WERI-Rb-1 (cell line): Measurements from ENCODE around the gene IL15RA.

Experiments used
- DNase-seq: peaks from one replicate; pipeline ENCODE4 v3.0.0-alpha.2; 2020
- H3K27ac ChIP-seq: fragments of 250-450 bp; sonication (Bioruptor Pico); 2 replicates; pipeline ENCODE4 v1.5.1; 2020; ENCODE audit warnings: mild to moderate bottlenecking, moderate library complexity
- H3K27me3 ChIP-seq: fragments of 250-450 bp; sonication (Bioruptor Pico); 2 replicates; pipeline ENCODE4 v1.5.1; 2021; ENCODE audit warnings: mild to moderate bottlenecking, low read depth, moderate library complexity; ENCODE audit not compliant: insufficient read depth, severe bottlenecking
- H3K36me3 ChIP-seq: fragments of 250-450 bp; sonication (Bioruptor Pico); 2 replicates; pipeline ENCODE4 v1.5.1; 2020; ENCODE audit warnings: mild to moderate bottlenecking, moderate library complexity
- H3K4me3 ChIP-seq: 2 replicates; pipeline ENCODE4 v1.5.1; 2011; ENCODE audit warnings: low read depth, mild to moderate bottlenecking, control low read depth, low read length
- H3K9me3 ChIP-seq: fragments of 250-450 bp; sonication (Bioruptor Pico); 2 replicates; pipeline ENCODE4 v1.5.1; 2021; ENCODE audit warnings: mild to moderate bottlenecking, moderate library complexity; ENCODE audit not compliant: severe bottlenecking
- TF ChIP-seq, protein P1 (sequence below): IDR thresholded peaks from 2 replicates; pipeline ENCODE4 v1.5.1; 2011; ENCODE audit warnings: low read depth, mild to moderate bottlenecking, control low read depth, inconsistent platforms, low read length

Gene IL15RA

GRCh38 chr10:5989756-5990155, 12.4 kb upstream of the IL15RA start:
- TF ChIP-seq, protein P1, sequence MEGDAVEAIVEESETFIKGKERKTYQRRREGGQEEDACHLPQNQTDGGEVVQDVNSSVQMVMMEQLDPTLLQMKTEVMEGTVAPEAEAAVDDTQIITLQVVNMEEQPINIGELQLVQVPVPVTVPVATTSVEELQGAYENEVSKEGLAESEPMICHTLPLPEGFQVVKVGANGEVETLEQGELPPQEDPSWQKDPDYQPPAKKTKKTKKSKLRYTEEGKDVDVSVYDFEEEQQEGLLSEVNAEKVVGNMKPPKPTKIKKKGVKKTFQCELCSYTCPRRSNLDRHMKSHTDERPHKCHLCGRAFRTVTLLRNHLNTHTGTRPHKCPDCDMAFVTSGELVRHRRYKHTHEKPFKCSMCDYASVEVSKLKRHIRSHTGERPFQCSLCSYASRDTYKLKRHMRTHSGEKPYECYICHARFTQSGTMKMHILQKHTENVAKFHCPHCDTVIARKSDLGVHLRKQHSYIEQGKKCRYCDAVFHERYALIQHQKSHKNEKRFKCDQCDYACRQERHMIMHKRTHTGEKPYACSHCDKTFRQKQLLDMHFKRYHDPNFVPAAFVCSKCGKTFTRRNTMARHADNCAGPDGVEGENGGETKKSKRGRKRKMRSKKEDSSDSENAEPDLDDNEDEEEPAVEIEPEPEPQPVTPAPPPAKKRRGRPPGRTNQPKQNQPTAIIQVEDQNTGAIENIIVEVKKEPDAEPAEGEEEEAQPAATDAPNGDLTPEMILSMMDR: no peak
- no peak for DNase-seq
- Histone ChIP-seq H3K9me3 (no peaks in the 10 kb centered on the region), H3K27ac (no peak overlapping the region), H3K4me3 (no peak overlapping the region), H3K27me3 (peaks cover 10% of the 10 kb centered on the region), H3K36me3 (no peaks in the 10 kb centered on the region)

- Histone ChIP-seq H3K4me3 (no peak overlapping the region), H3K27me3 (peaks cover 13% of the 10 kb centered on the region), H3K9me3 (no peaks in the 10 kb centered on the region), H3K36me3 (no peaks in the 10 kb centered on the region), H3K27ac (no peak overlapping the region)
- DNase-seq: no peak
- TF ChIP-seq, protein P1: no peak
Measured at GRCh38 chr10:5988336-5988920, 11.1 kb upstream of the IL15RA start.

DNA sequence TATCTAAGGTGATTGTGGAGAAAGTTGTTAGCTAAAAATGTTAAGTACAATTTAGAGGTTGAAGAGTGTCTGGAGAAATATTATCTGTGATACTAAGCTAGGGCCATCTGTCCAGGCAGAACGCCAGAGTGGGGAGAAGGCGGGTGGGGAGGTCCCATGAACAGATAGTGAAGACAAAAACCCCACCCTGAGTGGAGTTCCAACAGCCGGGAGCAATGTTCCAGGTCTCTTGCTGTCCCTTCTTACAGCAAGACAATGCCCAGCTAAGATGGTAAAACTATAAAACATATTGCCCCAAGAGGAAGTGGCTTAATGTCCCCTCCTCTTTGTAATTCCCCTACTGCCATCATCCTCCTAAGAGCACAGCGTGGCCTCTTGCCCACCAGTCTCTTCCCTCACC, 10.4 kb upstream of the IL15RA start:
- DNase-seq: no peak
- no peaks in the 10 kb centered on the region for H3K9me3 ChIP-seq
- H3K4me3 ChIP-seq: no peak overlapping the region
- no peaks in the 10 kb centered on the region for H3K36me3 ChIP-seq
- no peak overlapping the region for H3K27ac ChIP-seq
- H3K27me3 ChIP-seq: peaks cover 13% of the 10 kb centered on the region
- TF ChIP-seq, protein P1: no peak

- H3K4me3 ChIP-seq: no peak overlapping the region
- peaks cover 18% of the 10 kb centered on the region for H3K27me3 ChIP-seq
- TF ChIP-seq, protein P1: no peak
- H3K27ac ChIP-seq: no peak overlapping the region
- H3K36me3 ChIP-seq: no peaks in the 10 kb centered on the region
- no peaks in the 10 kb centered on the region for H3K9me3 ChIP-seq
- DNase-seq: no peak
Measured at GRCh38 chr10:5985029-5985428, 7.7 kb upstream of the IL15RA start.

- TF ChIP-seq, protein P1: no peak
- H3K27ac ChIP-seq: no peak overlapping the region
- no peak for DNase-seq
- H3K36me3 ChIP-seq: no peaks in the 10 kb centered on the region
- peaks cover 20% of the 10 kb centered on the region for H3K27me3 ChIP-seq
- H3K4me3 ChIP-seq: no peak overlapping the region
- H3K9me3 ChIP-seq: no peaks in the 10 kb centered on the region
Measured at GRCh38 chr10:5983774-5984173, 6.4 kb upstream of the IL15RA start.

DNA sequence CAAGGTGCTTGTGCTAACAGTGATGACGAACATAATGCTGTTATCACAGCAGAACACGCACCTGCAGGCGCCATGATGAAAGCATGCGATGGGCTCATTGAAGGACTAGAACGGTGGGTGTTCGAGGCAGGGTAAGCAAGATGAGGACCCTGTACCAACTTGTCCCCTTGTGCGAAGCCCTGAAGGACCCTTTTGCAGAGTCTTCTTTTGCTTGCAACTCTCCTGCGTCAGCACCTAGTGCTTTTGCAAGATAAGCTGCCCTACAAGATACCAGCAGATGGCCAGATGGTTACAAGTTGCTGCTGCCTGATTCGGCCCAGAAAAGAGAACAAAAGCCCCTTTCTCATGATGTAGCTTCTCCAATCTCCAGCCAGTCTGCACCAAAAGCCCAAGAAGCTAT, 4.2 kb upstream of the IL15RA start:
- Histone ChIP-seq H3K27me3 (peaks cover 26% of the 10 kb centered on the region), H3K27ac (no peak overlapping the region), H3K36me3 (no peaks in the 10 kb centered on the region), H3K4me3 (no peak overlapping the region), H3K9me3 (no peaks in the 10 kb centered on the region)
- TF ChIP-seq, protein P1: no peak
- no peak for DNase-seq
